Nephron (organoid): Measurements from ENCODE around the gene NCOA7.

Experiments
- H3K27ac Mint-ChIP-seq, 3 experiments: 2 replicates each; pipeline ENCODE4 v1.8.0; 2020; ENCODE audit warnings: mixed read lengths in 3 of 3, mild to moderate bottlenecking in 2 of 3, moderate library complexity in 1 of 3
- H3K27me3 Mint-ChIP-seq: 2 replicates; pipeline ENCODE4 v1.8.0; 2021; ENCODE audit warnings: low read depth, mild to moderate bottlenecking, moderate library complexity, mixed read lengths
- H3K36me3 Mint-ChIP-seq: 2 replicates; pipeline ENCODE4 v1.8.0; 2020; ENCODE audit warnings: low read depth, mixed read lengths
- H3K4me1 Mint-ChIP-seq: 2 replicates; pipeline ENCODE4 v1.8.0; 2020; ENCODE audit warnings: mixed read lengths
- H3K4me3 Mint-ChIP-seq, 3 experiments: 2 replicates each; pipeline ENCODE4 v1.8.0; 2020; ENCODE audit warnings: mild to moderate bottlenecking in 3 of 3, mixed read lengths in 3 of 3, moderate library complexity in 2 of 3
- H3K9me3 Mint-ChIP-seq: 2 replicates; pipeline ENCODE4 v1.8.0; 2020; ENCODE audit warnings: mixed read lengths
- TF ChIP-seq, protein P1 (sequence below), 3 experiments: fragments of 200-600 bp; sonication (generic); IDR thresholded peaks; one replicate each; pipeline ENCODE4 v1.5.0; 2021; ENCODE audit warnings: antibody characterized with exemption in 3 of 3; ENCODE audit not compliant: unreplicated experiment in 3 of 3

Gene NCOA7

GRCh38 chr6:125815080-125815910 lies 24.5 kb downstream of the NCOA7 start:
- H3K4me3 Mint-ChIP-seq, result peak overlapping the region; percentile 50 to 72 (median 60)
- no peaks in the 10 kb centered on the region for H3K9me3 Mint-ChIP-seq
- H3K36me3 Mint-ChIP-seq, result no peaks in the 10 kb centered on the region
- H3K27ac Mint-ChIP-seq, result peak overlapping the region; percentile 85 to 98 (median 93)
- peaks cover 31% of the 10 kb centered on the region for H3K4me1 Mint-ChIP-seq
- H3K27me3 Mint-ChIP-seq, result no peaks in the 10 kb centered on the region
- TF ChIP-seq, protein P1, sequence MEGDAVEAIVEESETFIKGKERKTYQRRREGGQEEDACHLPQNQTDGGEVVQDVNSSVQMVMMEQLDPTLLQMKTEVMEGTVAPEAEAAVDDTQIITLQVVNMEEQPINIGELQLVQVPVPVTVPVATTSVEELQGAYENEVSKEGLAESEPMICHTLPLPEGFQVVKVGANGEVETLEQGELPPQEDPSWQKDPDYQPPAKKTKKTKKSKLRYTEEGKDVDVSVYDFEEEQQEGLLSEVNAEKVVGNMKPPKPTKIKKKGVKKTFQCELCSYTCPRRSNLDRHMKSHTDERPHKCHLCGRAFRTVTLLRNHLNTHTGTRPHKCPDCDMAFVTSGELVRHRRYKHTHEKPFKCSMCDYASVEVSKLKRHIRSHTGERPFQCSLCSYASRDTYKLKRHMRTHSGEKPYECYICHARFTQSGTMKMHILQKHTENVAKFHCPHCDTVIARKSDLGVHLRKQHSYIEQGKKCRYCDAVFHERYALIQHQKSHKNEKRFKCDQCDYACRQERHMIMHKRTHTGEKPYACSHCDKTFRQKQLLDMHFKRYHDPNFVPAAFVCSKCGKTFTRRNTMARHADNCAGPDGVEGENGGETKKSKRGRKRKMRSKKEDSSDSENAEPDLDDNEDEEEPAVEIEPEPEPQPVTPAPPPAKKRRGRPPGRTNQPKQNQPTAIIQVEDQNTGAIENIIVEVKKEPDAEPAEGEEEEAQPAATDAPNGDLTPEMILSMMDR (IDR thresholded peaks at IDR 0.05; ENCODE audit: unreplicated experiment in 3 of 3), result no peak

DNA sequence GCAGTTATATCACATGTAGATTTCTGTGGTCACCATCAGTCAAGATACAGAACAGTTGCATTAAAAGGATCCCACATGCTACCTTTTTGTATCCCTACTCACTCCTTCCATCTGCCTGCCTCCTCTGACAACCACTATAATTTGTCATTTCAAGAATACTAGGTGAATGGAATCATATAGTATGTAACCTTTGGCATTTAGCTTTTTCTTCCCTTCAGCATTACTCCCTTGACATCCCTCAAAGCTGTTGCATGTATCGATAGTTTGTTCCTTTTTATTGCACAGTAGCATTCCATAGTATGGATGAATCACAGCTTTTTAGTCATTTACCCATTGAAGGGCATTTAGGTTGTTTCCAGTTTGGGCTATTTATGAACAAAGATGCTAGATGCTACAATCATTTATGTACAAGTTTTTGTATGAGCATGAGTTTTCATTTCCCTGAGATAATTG lies 26.1 kb downstream of the NCOA7 start:
- H3K4me1 Mint-ChIP-seq, result peaks cover 30% of the 10 kb centered on the region
- no peaks in the 10 kb centered on the region for H3K9me3 Mint-ChIP-seq
- TF ChIP-seq, protein P1 (IDR thresholded peaks at IDR 0.05; ENCODE audit: unreplicated experiment in 3 of 3), result no peak
- no peak overlapping the region for H3K27ac Mint-ChIP-seq
- no peak overlapping the region for H3K4me3 Mint-ChIP-seq
- H3K36me3 Mint-ChIP-seq, result no peaks in the 10 kb centered on the region
- no peaks in the 10 kb centered on the region for H3K27me3 Mint-ChIP-seq

DNA sequence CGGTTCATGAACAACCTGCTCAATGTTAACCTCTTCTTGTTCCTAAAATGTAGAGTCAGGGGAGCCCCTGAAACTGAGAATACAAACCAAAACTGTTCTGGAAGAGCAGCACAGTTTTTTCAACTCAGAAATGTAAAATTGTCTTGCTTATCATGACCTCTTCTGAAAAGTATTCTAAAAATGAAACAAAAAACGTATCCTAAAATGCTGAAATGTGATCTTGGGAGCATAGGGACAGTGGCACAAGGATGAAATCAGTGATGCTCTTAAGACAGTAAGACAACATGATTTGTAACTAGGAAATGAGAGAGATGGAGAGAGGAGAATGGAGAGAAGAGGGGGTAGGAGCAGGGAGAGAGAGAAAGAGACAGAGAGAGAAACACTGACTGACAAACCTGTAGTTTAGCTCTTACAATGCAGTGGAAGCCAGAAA lies 27.5 kb downstream of the NCOA7 start:
- peaks cover 23% of the 10 kb centered on the region for H3K4me1 Mint-ChIP-seq
- H3K27ac Mint-ChIP-seq, result peak overlapping the region in 1 of 3 experiments; percentile 1
- no peaks in the 10 kb centered on the region for H3K27me3 Mint-ChIP-seq
- no peak overlapping the region for H3K4me3 Mint-ChIP-seq
- no peaks in the 10 kb centered on the region for H3K36me3 Mint-ChIP-seq
- TF ChIP-seq, protein P1 (IDR thresholded peaks at IDR 0.05; ENCODE audit: unreplicated experiment in 3 of 3), result no peak
- no peaks in the 10 kb centered on the region for H3K9me3 Mint-ChIP-seq

DNA sequence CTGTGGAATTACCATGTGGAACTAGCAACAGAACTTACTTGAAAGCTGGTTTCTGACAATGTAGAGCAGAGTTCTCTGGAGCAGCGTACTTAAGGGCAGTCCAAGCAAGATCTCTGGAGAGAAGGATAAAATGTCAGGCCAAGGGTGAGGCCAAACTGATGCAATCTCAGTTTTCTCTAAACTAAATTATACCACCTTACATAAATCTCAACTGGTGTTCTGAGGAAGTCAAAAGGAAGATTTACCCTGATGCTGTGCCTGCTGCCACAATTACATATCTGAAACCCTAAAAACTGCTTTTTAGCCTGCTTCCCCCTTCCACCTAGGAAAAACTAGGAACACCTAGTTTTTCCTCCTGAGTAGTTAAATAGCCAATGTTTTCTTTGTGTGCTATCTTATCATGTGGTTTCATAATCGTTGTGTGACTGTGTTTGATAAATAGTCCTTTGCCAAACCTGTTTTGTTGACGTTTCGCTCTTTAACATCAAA lies 28.1 kb downstream of the NCOA7 start:
- Mint-ChIP-seq H3K27ac (no peak overlapping the region), H3K9me3 (no peaks in the 10 kb centered on the region), H3K27me3 (no peaks in the 10 kb centered on the region), H3K36me3 (no peaks in the 10 kb centered on the region), H3K4me3 (no peak overlapping the region), H3K4me1 (peaks cover 23% of the 10 kb centered on the region)
- TF ChIP-seq, protein P1 (IDR thresholded peaks at IDR 0.05; ENCODE audit: unreplicated experiment in 3 of 3), result no peak

DNA sequence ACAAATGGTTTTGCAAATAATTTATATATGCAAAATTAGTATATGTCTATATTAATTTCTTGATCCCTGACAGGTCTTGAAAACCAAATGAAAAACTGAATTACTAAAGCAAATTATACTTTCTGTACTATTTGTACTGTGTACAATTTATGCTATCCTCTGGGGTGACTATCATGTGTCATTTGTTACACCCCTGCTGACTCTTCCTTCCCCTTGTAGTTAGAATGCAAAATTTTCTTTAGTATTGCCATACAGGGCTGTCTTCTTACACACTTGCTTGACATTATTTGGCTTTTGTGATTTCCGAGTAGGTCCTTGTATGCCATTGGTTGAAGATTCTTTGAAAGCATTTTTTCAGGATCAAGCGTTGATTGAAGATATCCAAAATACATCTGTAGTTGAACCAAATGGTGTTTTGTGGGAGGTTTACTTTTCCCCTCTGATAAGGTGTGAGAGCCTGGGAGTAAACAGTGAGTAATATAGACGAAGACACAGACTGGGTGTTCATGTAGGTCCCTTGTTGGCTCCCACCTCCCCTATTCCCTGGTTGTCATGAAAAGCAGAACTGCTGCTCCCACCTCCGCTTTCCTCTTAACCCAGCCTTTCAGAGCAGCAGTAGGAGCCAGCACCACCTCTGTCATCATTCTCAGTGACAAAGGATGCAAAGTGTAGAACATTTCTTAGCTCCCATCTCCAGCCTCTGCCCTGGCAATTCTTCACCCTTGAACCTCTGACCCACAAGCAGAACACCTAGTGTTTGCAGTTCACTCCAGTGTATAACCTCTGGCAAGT lies 29.0 kb downstream of the NCOA7 start:
- TF ChIP-seq, protein P1 (IDR thresholded peaks at IDR 0.05; ENCODE audit: unreplicated experiment in 3 of 3), result no peak
- Mint-ChIP-seq H3K4me3 (no peak overlapping the region), H3K9me3 (no peaks in the 10 kb centered on the region), H3K4me1 (peaks cover 19% of the 10 kb centered on the region), H3K27ac (no peak overlapping the region), H3K36me3 (no peaks in the 10 kb centered on the region), H3K27me3 (no peaks in the 10 kb centered on the region)
